HG03432 (cell line): ENCODE results near the gene VPS26A.

Source experiments
- ATAC-seq: cut with Tn5 transposase; IDR thresholded peaks from one replicate; pipeline ENCODE4 v1.9.1; 2021; ENCODE audit warnings: mild to moderate bottlenecking, moderate library complexity; ENCODE audit not compliant: unreplicated experiment

VPS26A gene

GRCh38 chr10:69123747-69124562 lies at the start of gene VPS26A:
VPS26A (plus strand) TSS chr10:69124178; CDS start chr10:69124278, 100 bp downstream.
- ATAC-seq: peak; percentile 86

GRCh38 chr10:69074532-69074931 lies 49.4 kb upstream of the VPS26A start:
- ATAC-seq: no peak

DNA sequence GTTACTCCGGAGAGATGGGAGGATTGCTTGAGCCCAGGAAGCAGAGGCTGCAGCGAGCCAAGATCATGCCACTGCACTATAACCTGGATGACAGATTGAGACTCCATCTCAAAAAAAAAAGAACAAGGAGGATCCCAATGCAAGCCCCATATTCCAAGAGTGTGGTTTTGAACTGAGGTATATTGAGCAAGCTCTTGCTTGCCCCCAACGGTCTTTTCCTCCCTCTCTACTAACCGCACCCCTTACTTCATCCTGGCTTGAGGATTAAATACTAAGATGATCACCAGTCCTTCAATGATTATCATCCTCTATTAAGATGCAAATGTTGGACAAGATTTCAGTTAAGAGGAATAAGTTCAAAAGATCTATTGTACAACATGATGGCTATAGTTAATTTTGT lies 48.5 kb upstream of the VPS26A start:
- ATAC-seq: no peak

DNA sequence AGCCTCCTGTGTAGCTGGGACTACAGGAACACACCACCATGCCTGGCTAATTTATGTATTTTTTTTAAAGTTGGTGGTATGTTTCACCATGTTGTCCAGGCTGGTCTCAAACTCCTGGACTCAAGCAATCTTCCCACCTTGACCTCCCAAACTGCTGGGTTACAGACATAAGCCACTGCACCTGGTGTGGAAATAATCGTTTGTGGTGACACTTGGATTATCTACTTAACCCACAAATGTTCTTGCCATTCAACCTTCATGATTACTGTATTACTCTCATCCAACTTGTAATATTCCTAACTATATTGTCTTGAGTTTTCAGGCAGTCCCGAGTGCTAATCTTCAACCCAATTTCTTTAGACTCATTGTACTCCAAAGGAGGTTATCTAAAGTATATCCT lies 45.7 kb upstream of the VPS26A start:
- ATAC-seq: no peak

DNA sequence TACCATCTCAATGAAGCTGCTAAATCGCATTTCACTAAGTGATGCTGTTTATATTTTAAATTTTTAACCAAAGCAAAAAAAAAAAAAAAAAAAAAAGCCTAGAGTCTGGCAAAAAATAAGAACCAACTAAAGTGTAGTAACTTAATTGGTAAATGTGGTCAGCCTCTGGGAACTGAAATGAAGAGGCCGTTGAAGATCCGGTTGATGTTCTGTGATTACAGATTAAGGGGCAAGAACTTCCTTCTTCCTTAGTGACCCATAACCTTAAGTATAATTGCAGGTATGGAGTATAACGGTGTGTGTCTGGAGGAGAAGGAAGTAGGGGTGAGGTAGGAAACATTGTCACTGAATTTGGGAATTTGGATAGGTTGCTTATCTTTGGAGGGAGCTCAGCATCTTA lies 43.8 kb upstream of the VPS26A start:
- ATAC-seq: no peak

GRCh38 chr10:69086001-69086509 lies 37.9 kb upstream of the VPS26A start:
- no peak for ATAC-seq

- peak; percentile 65 for ATAC-seq
Observed at GRCh38 chr10:69087590-69088470, 36.1 kb upstream of the VPS26A start, which contains the start of gene SRGN. SRGN (plus strand) TSS chr10:69088103; CDS start chr10:69088158, 55 bp downstream.

DNA sequence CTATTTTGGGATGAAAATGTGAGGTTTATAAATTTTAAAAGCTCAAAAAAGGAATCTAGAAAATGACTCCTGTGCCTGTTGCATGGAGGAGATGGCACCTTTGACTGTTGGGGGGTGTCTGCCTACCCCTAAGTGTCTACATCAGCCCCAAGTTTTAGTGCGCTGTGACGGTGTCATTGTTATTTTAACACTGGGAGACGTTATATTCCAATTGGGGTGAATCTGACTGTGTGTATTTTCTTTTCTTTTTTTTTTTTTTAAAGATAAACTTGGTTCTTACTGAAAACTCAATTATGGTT lies 35.6 kb upstream of the VPS26A start:
- ATAC-seq: no peak

GRCh38 chr10:69088801-69089501 lies 35.0 kb upstream of the VPS26A start:
- ATAC-seq: no peak

DNA sequence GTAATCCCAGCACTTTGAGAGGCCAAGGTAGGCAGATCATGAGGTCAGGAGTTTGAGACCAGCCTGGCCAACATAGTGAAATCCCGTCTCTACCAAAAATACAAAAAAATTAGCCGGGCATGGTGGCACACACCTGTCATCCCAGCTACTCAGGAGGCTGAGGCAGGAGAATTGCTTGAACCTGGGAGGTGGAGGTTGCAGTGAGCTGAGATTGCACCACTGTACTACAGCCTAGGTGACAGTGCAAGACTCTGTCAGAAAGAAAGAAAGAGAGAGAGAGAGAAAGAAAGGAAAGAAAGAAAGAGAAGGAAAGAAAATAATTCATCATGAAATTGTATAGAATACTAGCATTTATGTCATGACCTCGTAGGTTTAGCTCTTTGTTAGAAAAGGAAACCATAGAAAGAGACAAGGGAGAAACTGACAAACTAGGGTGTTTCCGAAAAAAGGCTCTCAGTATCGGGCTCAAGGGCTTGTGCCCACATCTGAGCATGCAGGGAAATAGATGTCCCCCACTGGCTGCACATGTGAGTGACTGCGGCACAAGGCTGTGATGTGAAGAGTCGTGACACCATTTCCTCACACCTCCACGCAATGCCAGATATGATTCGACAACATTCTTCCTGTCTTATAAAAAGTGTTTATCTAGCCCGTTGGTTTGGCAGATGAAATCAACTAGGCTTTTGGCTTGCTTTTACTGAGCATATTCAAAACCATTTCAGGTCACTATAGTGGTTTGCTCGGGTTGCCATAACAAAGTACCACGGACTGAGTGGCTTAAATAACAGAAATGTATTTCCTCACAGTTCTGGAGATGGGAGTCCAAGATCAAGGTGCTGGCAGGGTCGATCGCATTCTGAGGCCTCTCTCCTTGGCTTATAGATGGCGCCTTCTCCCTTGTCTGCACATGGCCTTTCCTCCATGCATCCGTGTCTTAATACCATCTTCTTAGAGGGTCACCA lies 34.1 kb upstream of the VPS26A start:
- ATAC-seq: peak; percentile 47

DNA sequence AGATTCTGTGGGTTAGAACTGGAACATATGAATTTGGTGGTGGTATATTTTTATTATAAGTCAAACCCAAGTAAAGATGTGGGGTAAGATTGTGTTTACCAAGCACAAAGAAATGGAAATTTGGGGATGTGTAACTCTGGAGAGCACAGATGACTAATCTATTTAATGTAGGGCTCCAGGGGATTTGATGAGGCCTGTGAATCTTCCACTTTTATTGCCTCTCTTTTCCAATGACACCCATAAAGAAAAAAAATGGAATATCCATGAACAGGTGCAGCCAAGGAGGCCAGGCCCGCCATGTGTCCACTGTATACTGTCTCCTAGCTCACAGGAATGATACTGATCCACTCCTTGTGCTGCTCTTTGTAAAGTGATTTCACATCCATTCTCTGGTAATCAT lies 33.3 kb upstream of the VPS26A start:
- ATAC-seq: no peak

GRCh38 chr10:69091143-69091651 lies 32.8 kb upstream of the VPS26A start:
- no peak for ATAC-seq

GRCh38 chr10:69092959-69093850 lies 30.8 kb upstream of the VPS26A start:
- ATAC-seq: peak; percentile 38

DNA sequence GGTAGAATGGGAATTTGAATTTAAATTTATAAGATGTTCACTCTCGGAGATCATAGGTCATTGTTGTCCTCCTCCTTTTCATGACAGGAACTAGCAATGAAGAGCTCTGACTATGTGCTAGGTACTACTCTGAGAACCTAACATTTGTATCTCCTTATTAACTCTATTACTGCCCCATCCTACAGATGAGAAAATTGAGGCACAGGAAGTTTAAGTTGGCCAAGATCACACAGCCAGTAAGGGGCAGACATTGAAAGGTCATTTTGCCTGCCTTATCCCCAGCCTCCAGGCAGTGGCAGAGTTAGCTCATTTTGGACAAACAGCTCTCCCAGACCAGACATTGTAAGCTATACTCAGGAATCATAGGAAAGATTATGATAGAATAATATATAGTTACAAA lies 30.0 kb upstream of the VPS26A start:
- ATAC-seq: no peak

- peak; percentile 53 for ATAC-seq
Observed at GRCh38 chr10:69096045-69096444, 27.9 kb upstream of the VPS26A start.

DNA sequence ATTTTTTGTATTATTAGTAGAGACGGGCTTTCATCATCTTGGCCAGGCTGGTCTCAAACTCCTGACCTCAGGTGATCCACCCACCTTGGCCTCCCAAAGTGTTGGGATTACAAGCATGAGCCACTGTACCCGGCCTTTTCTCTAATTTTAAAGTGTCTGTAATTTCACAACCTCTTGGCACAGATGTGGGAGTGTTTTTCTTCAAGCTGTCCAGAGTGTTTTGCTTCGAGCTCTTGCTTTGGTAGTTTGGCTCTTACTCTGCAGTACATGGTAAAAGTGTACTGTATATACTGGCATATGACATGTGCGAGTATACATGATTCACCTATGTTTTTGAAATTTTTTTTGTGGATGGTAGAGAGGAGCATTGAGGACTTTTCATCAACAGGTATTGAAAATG lies 26.2 kb upstream of the VPS26A start:
- ATAC-seq: no peak

GRCh38 chr10:69100136-69100872 lies 23.7 kb upstream of the VPS26A start:
- ATAC-seq: no peak

- no peak for ATAC-seq
Observed at GRCh38 chr10:69101451-69102095, 22.4 kb upstream of the VPS26A start.
